GM19328 (cell line): ENCODE results near the gene CYP27C1.

Experiments used
- ATAC-seq: cut with Tn5 transposase; IDR thresholded peaks from one replicate; pipeline ENCODE4 v1.9.1; 2021; ENCODE audit warnings: mild to moderate bottlenecking, moderate library complexity; ENCODE audit not compliant: unreplicated experiment

Gene CYP27C1

GRCh38 chr2:127195140-127196074 is 24.7 kb downstream of the CYP27C1 start:
- no peak for ATAC-seq

- ATAC-seq, result no peak
These were observed 25.7 kb downstream of the CYP27C1 start for GRCh38 chr2:127194447-127194846.

GRCh38 chr2:127193967-127194280 is 26.2 kb downstream of the CYP27C1 start:
- no peak for ATAC-seq

- ATAC-seq, result no peak
These were observed 26.7 kb downstream of the CYP27C1 start for GRCh38 chr2:127193164-127193966.

- no peak for ATAC-seq
These were observed 28.5 kb downstream of the CYP27C1 start for GRCh38 chr2:127191331-127192219.

GRCh38 chr2:127188797-127189196 is 31.3 kb downstream of the CYP27C1 start:
- ATAC-seq, result no peak

- no peak for ATAC-seq
These were observed 32.3 kb downstream of the CYP27C1 start for GRCh38 chr2:127187831-127188230.

- ATAC-seq, result no peak
These were observed 32.9 kb downstream of the CYP27C1 start for GRCh38 chr2:127187081-127187775.

GRCh38 chr2:127185705-127186104 is 34.4 kb downstream of the CYP27C1 start:
- ATAC-seq, result no peak

- no peak for ATAC-seq
These were observed 35.0 kb downstream of the CYP27C1 start for GRCh38 chr2:127185093-127185492.

- ATAC-seq, result no peak
These were observed 36.3 kb downstream of the CYP27C1 start for GRCh38 chr2:127183771-127184170.

- no peak for ATAC-seq
These were observed 37.3 kb downstream of the CYP27C1 start for GRCh38 chr2:127182626-127183458.

GRCh38 chr2:127181851-127182250 is 38.2 kb downstream of the CYP27C1 start:
- ATAC-seq, result no peak

- ATAC-seq, result no peak
These were observed 40.3 kb downstream of the CYP27C1 start for GRCh38 chr2:127179766-127180165.

- ATAC-seq, result no peak
These were observed 42.4 kb downstream of the CYP27C1 start for GRCh38 chr2:127177617-127178263.

GRCh38 chr2:127176371-127177311 is 43.5 kb downstream of the CYP27C1 start:
- ATAC-seq, result no peak

GRCh38 chr2:127175751-127176354 is 44.2 kb downstream of the CYP27C1 start:
- ATAC-seq, result no peak
